Measurements from ENCODE around the gene SPHK2. TPM values are rescaled to one million over a fixed set of nuclear protein-coding genes. Genes with fewer than 3 reads are reported as not detected.
"Not testable (repeated sequence)": the region's sequence is repeated elsewhere in the genome, so short reads cannot be mapped to it uniquely, and the experiment has no call there.

SPHK2 gene
- total RNA-seq, 8 experiments from 2014 or later: 8.9 to 29.5 (median 16.1) TPM

GRCh38 chr19:48646001-48646721 lies 26.9 kb downstream of the SPHK2 start, which contains the start of gene CA11:
CA11 (minus strand) TSS chr19:48646187; CDS start chr19:48645632, 555 bp downstream.
- in situ Hi-C loops (cut with MboI; ENCODE audit: low pct_unique_long_range_greater_than_20kb in 2 of 9, low sequenced_read_pairs in 9 of 9, unreplicated experiment in 9 of 9): loop anchor here in 1 of 9 experiments (25.0 kb wide), 1 partner anchor 316 kb away; the partner anchor contains the start of genes BAX and FTL
- H3K4me1 ChIP-seq (replicated peaks in 1 of 2): peaks cover 4 to 5% of the 10 kb centered on the region in 2 donors
- H3K27ac ChIP-seq: peak within 1 kb of the TSS; percentile 81 to 85
- WGBS, 10 experiments: 0 to 17% (median 0%) methylated on average over 1 to 2 of the region's 33 CpGs; no CpG with 5 or more reads in 5 of the 10 experiments
- ATAC-seq (replicated peaks in 6 of 8): peak; percentile 80 to 85 (median 85)
- H3K4me3 ChIP-seq: peak within 1 kb of the TSS; percentile 42 to 54 (median 50)

GRCh38 chr19:48646722-48647216 lies 27.5 kb downstream of the SPHK2 start:
- H3K4me1 ChIP-seq (replicated peaks in 1 of 2): peaks cover 4 to 5% of the 10 kb centered on the region in 2 donors
- in situ Hi-C loops (cut with MboI; ENCODE audit: low pct_unique_long_range_greater_than_20kb in 2 of 9, low sequenced_read_pairs in 9 of 9, unreplicated experiment in 9 of 9): loop anchor here in 1 of 9 experiments (25.0 kb wide), 1 partner anchor 316 kb away; the partner anchor contains the start of genes BAX and FTL
- 40 to 58% methylated on average over 2 of the region's 10 CpGs; no CpG with 5 or more reads in 8 of the 10 experiments for WGBS, 10 experiments
- H3K4me3 ChIP-seq: peak overlapping the region; percentile 42 to 54 (median 50)
- no peak overlapping the region for H3K27ac ChIP-seq
- no peak for ATAC-seq (replicated peaks in 6 of 8)

GRCh38 chr19:48648134-48648533 lies 28.8 kb downstream of the SPHK2 start:
- H3K27ac ChIP-seq: no peak overlapping the region
- no peak overlapping the region for H3K4me3 ChIP-seq
- 42 to 94% (median 69%) methylated on average over 1 to 2 of the region's 2 CpGs; no CpG with 5 or more reads in 4 of the 10 experiments for WGBS, 10 experiments
- H3K4me1 ChIP-seq (replicated peaks in 1 of 2): peaks cover 4 to 5% of the 10 kb centered on the region in 2 donors
- no peak for ATAC-seq (replicated peaks in 6 of 8)
- in situ Hi-C loops (cut with MboI; ENCODE audit: low pct_unique_long_range_greater_than_20kb in 2 of 9, low sequenced_read_pairs in 9 of 9, unreplicated experiment in 9 of 9): loop anchor here in 1 of 9 experiments (25.0 kb wide), 1 partner anchor 314 kb away; the partner anchor contains the start of genes BAX and FTL

GRCh38 chr19:48650974-48651682 lies 31.8 kb downstream of the SPHK2 start:
- H3K4me1 ChIP-seq (replicated peaks in 1 of 2): no peaks in the 10 kb centered on the region
- no peak for ATAC-seq (replicated peaks in 6 of 8)
- H3K4me3 ChIP-seq: no peak overlapping the region
- H3K27ac ChIP-seq: no peak overlapping the region
- in situ Hi-C loops (cut with MboI; ENCODE audit: low pct_unique_long_range_greater_than_20kb in 2 of 9, low sequenced_read_pairs in 9 of 9, unreplicated experiment in 9 of 9): no loop called here
- 33 to 98% (median 80%) methylated on average over 1 to 10 of the region's 12 CpGs; no CpG with 5 or more reads in 1 of the 10 experiments for WGBS, 10 experiments

- ATAC-seq (replicated peaks in 6 of 8): no peak
- H3K4me3 ChIP-seq: no peak overlapping the region
- WGBS, 10 experiments: 80 to 100% (median 80%) methylated on average over 1 to 5 of the region's 5 CpGs; no CpG with 5 or more reads in 7 of the 10 experiments
- in situ Hi-C loops (cut with MboI; ENCODE audit: low pct_unique_long_range_greater_than_20kb in 2 of 9, low sequenced_read_pairs in 9 of 9, unreplicated experiment in 9 of 9): no loop called here
- H3K4me1 ChIP-seq (replicated peaks in 1 of 2): no peaks in the 10 kb centered on the region
- no peak overlapping the region for H3K27ac ChIP-seq
These were observed 32.4 kb downstream of the SPHK2 start for GRCh38 chr19:48651683-48652048.

- WGBS, 10 experiments: 0 to 90% (median 34%) methylated on average over 2 to 5 of the region's 11 CpGs; no CpG with 5 or more reads in 6 of the 10 experiments
- in situ Hi-C loops (cut with MboI; ENCODE audit: low pct_unique_long_range_greater_than_20kb in 2 of 9, low sequenced_read_pairs in 9 of 9, unreplicated experiment in 9 of 9): no loop called here
- ATAC-seq (replicated peaks in 6 of 8): peak in 7 of 8 experiments; percentile 8 to 68 (median 29)
- no peak overlapping the region for H3K27ac ChIP-seq
- H3K4me3 ChIP-seq: no peak overlapping the region
- peaks cover 0 to 4% of the 10 kb centered on the region in 2 donors for H3K4me1 ChIP-seq (replicated peaks in 1 of 2)
These were observed 35.2 kb downstream of the SPHK2 start for GRCh38 chr19:48654299-48655059.

- Histone ChIP-seq H3K4me1 (replicated peaks in 1 of 2) (peaks cover 0 to 9% of the 10 kb centered on the region in 2 donors), H3K4me3 (no peak overlapping the region), H3K27ac (no peak overlapping the region)
- WGBS, 10 experiments: 4 to 70% (median 43%) methylated on average over 2 to 15 of the region's 16 CpGs
- peak; percentile 14 to 88 (median 51) for ATAC-seq (replicated peaks in 6 of 8)
- in situ Hi-C loops (cut with MboI; ENCODE audit: low pct_unique_long_range_greater_than_20kb in 2 of 9, low sequenced_read_pairs in 9 of 9, unreplicated experiment in 9 of 9): no loop called here
These were observed 37.7 kb downstream of the SPHK2 start for GRCh38 chr19:48656840-48657474.

- 100% methylated on average over 1 to 2 of the region's 5 CpGs; no CpG with 5 or more reads in 4 of the 10 experiments for WGBS, 10 experiments
- H3K27ac ChIP-seq; H3K4me1 ChIP-seq (replicated peaks in 1 of 2); H3K4me3 ChIP-seq; ATAC-seq (replicated peaks in 6 of 8); in situ Hi-C loops (cut with MboI; ENCODE audit: low pct_unique_long_range_greater_than_20kb in 2 of 9, low sequenced_read_pairs in 9 of 9, unreplicated experiment in 9 of 9): not testable (repeated sequence)
These were observed 38.5 kb downstream of the SPHK2 start for GRCh38 chr19:48657828-48658227.

GRCh38 chr19:48658483-48658882 lies 39.2 kb downstream of the SPHK2 start:
- Histone ChIP-seq H3K4me1 (replicated peaks in 1 of 2) (peaks cover 0 to 9% of the 10 kb centered on the region in 2 donors), H3K4me3 (no peak overlapping the region), H3K27ac (no peak overlapping the region)
- ATAC-seq (replicated peaks in 6 of 8): no peak
- whole genome bisulfite sequencing, 10 experiments: 69 to 100% (median 96%) methylated on average over 1 to 6 of the region's 6 CpGs; no CpG with 5 or more reads in 2 of the 10 experiments
- in situ Hi-C loops (cut with MboI; ENCODE audit: low pct_unique_long_range_greater_than_20kb in 2 of 9, low sequenced_read_pairs in 9 of 9, unreplicated experiment in 9 of 9): no loop called here

- WGBS, 10 experiments: 0 to 100% (median 85%) methylated on average over 1 to 5 of the region's 5 CpGs; no CpG with 5 or more reads in 4 of the 10 experiments
- in situ Hi-C loops (cut with MboI; ENCODE audit: low pct_unique_long_range_greater_than_20kb in 2 of 9, low sequenced_read_pairs in 9 of 9, unreplicated experiment in 9 of 9): no loop called here
- ATAC-seq (replicated peaks in 6 of 8): no peak
- H3K4me1 ChIP-seq (replicated peaks in 1 of 2): peaks cover 0 to 9% of the 10 kb centered on the region in 2 donors
- H3K27ac ChIP-seq: no peak overlapping the region
- no peak overlapping the region for H3K4me3 ChIP-seq
These were observed 40.5 kb downstream of the SPHK2 start for GRCh38 chr19:48659768-48660167.

GRCh38 chr19:48660852-48661710 lies 41.8 kb downstream of the SPHK2 start:
- no peak overlapping the region for H3K4me3 ChIP-seq
- peaks cover 0 to 9% of the 10 kb centered on the region in 2 donors for H3K4me1 ChIP-seq (replicated peaks in 1 of 2)
- ATAC-seq (replicated peaks in 6 of 8): peak; percentile 71 to 89 (median 86)
- WGBS, 10 experiments: 4 to 82% (median 61%) methylated on average over 4 to 30 of the region's 35 CpGs; no CpG with 5 or more reads in 1 of the 10 experiments
- in situ Hi-C loops (cut with MboI; ENCODE audit: low pct_unique_long_range_greater_than_20kb in 2 of 9, low sequenced_read_pairs in 9 of 9, unreplicated experiment in 9 of 9): no loop called here
- H3K27ac ChIP-seq: no peak overlapping the region
